A673 (cell line): ENCODE data around the gene NLK. TPM values are rescaled to one million over a fixed set of nuclear protein-coding genes. Genes with fewer than 3 reads are reported as not detected.
A peak's percentile ranks its signal among the peaks of the same experiment; 100 is the strongest.

Experiments
- BruUV-seq: library from RNA; stranded (reverse); fragments of 400-500 nt; replicated peaks from 2 replicates; lab custom pipeline; 2021; lab: Mats Ljungman, UMichigan
- CTCF ChIA-PET: fragments of 300-600 bp; sonication (Branson Sonifier 250); formaldehyde crosslinking; loops from one replicate; lab custom pipeline; 2022; ENCODE audit warnings: antibody characterized with exemption; lab: Charles Lee
- POLR2A ChIA-PET: fragments of 300-600 bp; sonication (Branson Sonifier 250); formaldehyde crosslinking; loops from one replicate; lab custom pipeline; 2022; ENCODE audit warnings: antibody characterized with exemption; ENCODE audit not compliant: low non-redundant PET; lab: Charles Lee
- DNase-seq: peaks from one replicate; pipeline ENCODE4 v3.0.0-alpha.2; 2015; ENCODE audit warnings: low spot score
- H3K27ac ChIP-seq: fragments of 200-600 bp; sonication (generic); 2 replicates; pipeline ENCODE4 v1.5.1; 2016; ENCODE audit warnings: mixed run types, low read depth, mild to moderate bottlenecking, mixed read lengths, antibody characterized with exemption, low read length; ENCODE audit not compliant: poor library complexity, severe bottlenecking
- H3K27me3 ChIP-seq: fragments of 200-600 bp; sonication (generic); replicated peaks from 2 replicates; pipeline ENCODE4 v1.6.1; 2017; ENCODE audit warnings: mixed run types, low read depth, mild to moderate bottlenecking, mixed read lengths, antibody characterized with exemption, low read length; ENCODE audit not compliant: insufficient read depth, poor library complexity
- H3K36me3 ChIP-seq: fragments of 200-600 bp; sonication (generic); 2 replicates; pipeline ENCODE4 v1.6.1; 2016; ENCODE audit warnings: mixed run types, mild to moderate bottlenecking, mixed read lengths, antibody characterized with exemption, low read length; ENCODE audit not compliant: insufficient read depth, poor library complexity, severe bottlenecking
- H3K4me1 ChIP-seq: fragments of 200-600 bp; sonication (generic); 2 replicates; pipeline ENCODE4 v1.6.1; 2017; ENCODE audit warnings: mixed run types, mild to moderate bottlenecking, mixed read lengths, antibody characterized with exemption, low read length; ENCODE audit not compliant: insufficient read depth, poor library complexity, severe bottlenecking
- H3K4me3 ChIP-seq: fragments of 200-600 bp; sonication (generic); 2 replicates; pipeline ENCODE4 v1.5.1; 2016; ENCODE audit warnings: low read depth, mixed run types, mild to moderate bottlenecking, mixed read lengths, low read length; ENCODE audit not compliant: poor library complexity, severe bottlenecking
- H3K9me3 ChIP-seq: fragments of 200-600 bp; sonication (generic); 2 replicates; pipeline ENCODE4 v1.6.1; 2016; ENCODE audit warnings: mixed run types, low read depth, mild to moderate bottlenecking, mixed read lengths, antibody characterized with exemption, low read length; ENCODE audit not compliant: poor library complexity, severe bottlenecking
- EZH2 ChIP-seq: fragments of 200-600 bp; sonication (generic); IDR thresholded peaks from 2 replicates; pipeline ENCODE4 v1.6.1; 2017; ENCODE audit warnings: borderline replicate concordance, low read depth, mild to moderate bottlenecking, mixed read lengths, antibody characterized with exemption, low read length; ENCODE audit not compliant: poor library complexity, severe bottlenecking
- intact Hi-C: fragments of 100-400 bp; cut with micrococcal nuclease; formaldehyde crosslinking; loops from one replicate; pipeline ENCODE4 v1.10.0; 2022; ENCODE audit not compliant: unreplicated experiment
- total RNA-seq: library from RNA; stranded (reverse); gene quantifications from 2 replicates; pipeline ENCODE4 v1.2.3, GENCODE V29; 2021
- TF ChIP-seq, protein P1 (sequence below): fragments of 300-800, 200-600 bp; sonication (generic); conservative IDR thresholded peaks from 2 replicates; pipeline ENCODE4 v1.5.1; 2017; ENCODE audit warnings: low read depth, mild to moderate bottlenecking, antibody characterized with exemption, low read length, moderate library complexity, mixed read lengths

NLK gene
- total RNA-seq, 1 experiment from 2014 or later: 23.8 TPM

DNA sequence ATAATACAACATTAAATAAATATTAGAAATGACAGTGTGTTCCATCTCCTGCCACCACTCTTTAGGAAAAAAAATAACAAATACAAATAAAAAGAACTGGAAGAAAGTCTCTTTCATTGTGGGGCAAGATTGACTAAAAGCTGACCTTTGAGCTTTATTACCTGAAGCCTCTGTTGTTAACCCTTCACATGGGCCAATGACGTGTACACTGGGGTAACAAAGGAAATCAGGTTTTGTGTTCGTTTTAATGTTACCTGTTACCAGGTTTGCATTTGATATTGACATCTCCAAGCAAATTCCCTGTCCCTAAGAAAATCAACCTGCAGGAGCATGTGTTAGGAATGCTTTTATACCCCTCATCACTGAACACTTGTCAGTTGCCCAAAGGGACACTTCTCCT lies 39.0 kb downstream of the NLK start:
- no TSS peak for BruUV-seq
- TF ChIP-seq, protein P1, sequence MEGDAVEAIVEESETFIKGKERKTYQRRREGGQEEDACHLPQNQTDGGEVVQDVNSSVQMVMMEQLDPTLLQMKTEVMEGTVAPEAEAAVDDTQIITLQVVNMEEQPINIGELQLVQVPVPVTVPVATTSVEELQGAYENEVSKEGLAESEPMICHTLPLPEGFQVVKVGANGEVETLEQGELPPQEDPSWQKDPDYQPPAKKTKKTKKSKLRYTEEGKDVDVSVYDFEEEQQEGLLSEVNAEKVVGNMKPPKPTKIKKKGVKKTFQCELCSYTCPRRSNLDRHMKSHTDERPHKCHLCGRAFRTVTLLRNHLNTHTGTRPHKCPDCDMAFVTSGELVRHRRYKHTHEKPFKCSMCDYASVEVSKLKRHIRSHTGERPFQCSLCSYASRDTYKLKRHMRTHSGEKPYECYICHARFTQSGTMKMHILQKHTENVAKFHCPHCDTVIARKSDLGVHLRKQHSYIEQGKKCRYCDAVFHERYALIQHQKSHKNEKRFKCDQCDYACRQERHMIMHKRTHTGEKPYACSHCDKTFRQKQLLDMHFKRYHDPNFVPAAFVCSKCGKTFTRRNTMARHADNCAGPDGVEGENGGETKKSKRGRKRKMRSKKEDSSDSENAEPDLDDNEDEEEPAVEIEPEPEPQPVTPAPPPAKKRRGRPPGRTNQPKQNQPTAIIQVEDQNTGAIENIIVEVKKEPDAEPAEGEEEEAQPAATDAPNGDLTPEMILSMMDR: no peak
- TF ChIP-seq EZH2: no peak
- ChIA-PET POLR2A (no interaction called here), CTCF (no interaction called here)
- H3K27ac ChIP-seq: no peak overlapping the region
- intact Hi-C loops: no loop called here
- no peaks in the 10 kb centered on the region for H3K36me3 ChIP-seq
- peaks cover 12% of the 10 kb centered on the region for H3K4me1 ChIP-seq
- no peak overlapping the region for H3K4me3 ChIP-seq
- no peaks in the 10 kb centered on the region for H3K9me3 ChIP-seq
- H3K27me3 ChIP-seq: no peaks in the 10 kb centered on the region
- DNase-seq: no peak

DNA sequence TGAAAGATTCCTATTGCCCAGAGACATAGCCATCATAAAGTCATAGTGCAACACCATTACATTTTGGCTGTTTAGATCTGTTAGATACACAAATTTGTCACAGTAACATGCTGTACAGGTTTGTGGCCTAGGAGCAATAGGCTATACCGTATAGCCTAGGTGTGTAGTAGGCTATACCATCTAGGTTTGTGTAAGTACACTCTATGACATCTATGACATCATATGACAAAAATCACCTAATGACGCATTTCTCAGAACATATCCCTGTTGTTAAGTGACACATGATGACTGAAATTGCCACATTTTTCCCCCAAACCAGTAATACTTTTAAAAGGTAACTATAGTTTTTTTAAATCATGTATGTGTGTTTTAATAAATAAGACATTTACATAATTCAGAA lies 43.3 kb downstream of the NLK start:
- no peak for DNase-seq
- TF ChIP-seq, protein P1: no peak
- no peak for TF ChIP-seq EZH2
- POLR2A ChIA-PET: interaction anchor here (0.6 kb wide), 1 partner anchor 863 kb away, joined by 5 read pairs; no protein-coding TSS in a partner anchor
- H3K27ac ChIP-seq: no peak overlapping the region
- H3K36me3 ChIP-seq: no peaks in the 10 kb centered on the region
- no peaks in the 10 kb centered on the region for H3K9me3 ChIP-seq
- CTCF ChIA-PET: no interaction called here
- H3K4me3 ChIP-seq: no peak overlapping the region
- no TSS peak for BruUV-seq
- no peaks in the 10 kb centered on the region for H3K27me3 ChIP-seq
- intact Hi-C loops: loop anchor here (5.0 kb wide), 1 partner anchor 38 kb away; no protein-coding TSS in a partner anchor
- H3K4me1 ChIP-seq: peaks cover 12% of the 10 kb centered on the region

DNA sequence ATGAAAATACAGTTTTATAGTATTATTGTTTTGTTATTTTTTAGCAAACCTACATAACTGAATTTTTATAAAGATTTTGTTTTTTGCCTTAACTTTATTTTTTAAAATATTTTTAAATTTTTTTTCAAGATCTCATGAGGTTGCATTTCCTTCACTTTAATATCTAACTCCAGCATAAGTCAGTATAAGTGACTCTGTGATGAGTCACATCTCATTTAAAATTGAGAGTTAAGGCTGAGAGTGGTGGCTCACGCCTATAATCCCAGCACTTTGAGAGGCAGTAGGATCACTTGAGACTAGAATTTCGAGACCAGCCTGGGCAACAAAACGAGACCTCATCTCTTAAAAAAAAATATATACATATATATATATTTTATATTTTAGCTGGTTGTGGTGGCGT lies 44.0 kb downstream of the NLK start:
- H3K4me1 ChIP-seq: peaks cover 10% of the 10 kb centered on the region
- H3K27ac ChIP-seq: no peak overlapping the region
- peak; percentile 14 for DNase-seq
- H3K4me3 ChIP-seq: no peak overlapping the region
- TF ChIP-seq, protein P1: no peak
- TF ChIP-seq EZH2: no peak
- ChIA-PET CTCF (no interaction called here), POLR2A (no interaction called here)
- no peaks in the 10 kb centered on the region for H3K36me3 ChIP-seq
- intact Hi-C loops: loop anchor here (5.0 kb wide), 1 partner anchor 39 kb away; no protein-coding TSS in a partner anchor
- no peaks in the 10 kb centered on the region for H3K27me3 ChIP-seq
- H3K9me3 ChIP-seq: no peaks in the 10 kb centered on the region
- BruUV-seq: no TSS peak
